Stimulated activated CD8-positive, alpha-beta memory T cell treated with anti-CD3 and anti-CD28 coated beads, Interleukin-7, amount 100 ng/mL, for 4 hours (primary cell): ENCODE results near the gene EFHD1.
"Not testable (repeated sequence)": the region's sequence is repeated elsewhere in the genome, so short reads cannot be mapped to it uniquely, and the experiment has no call there.

Experiments used
- DNase-seq, 2 donors: peaks; one replicate each; pipeline ENCODE4 v3.0.0-alpha.2; 2020; ENCODE audit warnings: low read depth in 2 of 2

Gene EFHD1

DNA sequence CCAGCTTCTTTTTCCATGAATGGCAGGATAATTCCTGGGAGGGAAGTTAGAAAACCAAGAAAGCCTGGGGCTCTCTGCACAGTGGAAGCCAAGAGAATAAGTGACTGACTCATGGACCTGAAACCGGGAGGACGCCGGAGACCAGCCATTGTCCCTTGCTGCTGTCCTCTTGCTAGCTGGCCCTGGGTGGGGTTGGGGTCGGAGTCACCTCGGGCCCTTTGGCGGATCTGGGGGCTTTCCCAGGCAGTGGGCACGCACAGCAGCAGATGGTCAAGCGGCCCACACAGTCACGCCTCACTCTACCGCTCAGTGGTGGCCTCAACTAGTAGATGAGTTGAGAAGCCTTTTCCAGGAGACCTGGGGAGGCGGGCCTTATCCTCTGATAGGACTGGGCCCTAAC is 15.6 kb downstream of the EFHD1 start:
- DNase-seq, result no peak

DNA sequence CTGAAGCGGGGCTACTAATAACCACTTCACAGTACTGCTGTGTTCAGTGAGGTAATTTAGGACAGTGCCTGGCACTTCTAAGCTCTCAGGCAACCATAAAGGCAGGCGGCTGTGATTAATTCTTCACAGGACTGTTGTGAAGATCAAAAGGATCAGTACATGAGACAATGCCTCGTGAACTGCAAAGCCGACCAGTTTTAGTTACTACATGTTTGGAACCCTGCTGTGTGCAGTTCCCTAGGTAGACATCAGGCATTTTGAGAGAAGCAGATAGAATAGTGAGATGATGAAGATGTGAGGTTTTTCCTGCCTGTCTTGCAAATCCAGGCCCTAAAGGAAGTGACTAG is 19.1 kb downstream of the EFHD1 start:
- no peak for DNase-seq

DNA sequence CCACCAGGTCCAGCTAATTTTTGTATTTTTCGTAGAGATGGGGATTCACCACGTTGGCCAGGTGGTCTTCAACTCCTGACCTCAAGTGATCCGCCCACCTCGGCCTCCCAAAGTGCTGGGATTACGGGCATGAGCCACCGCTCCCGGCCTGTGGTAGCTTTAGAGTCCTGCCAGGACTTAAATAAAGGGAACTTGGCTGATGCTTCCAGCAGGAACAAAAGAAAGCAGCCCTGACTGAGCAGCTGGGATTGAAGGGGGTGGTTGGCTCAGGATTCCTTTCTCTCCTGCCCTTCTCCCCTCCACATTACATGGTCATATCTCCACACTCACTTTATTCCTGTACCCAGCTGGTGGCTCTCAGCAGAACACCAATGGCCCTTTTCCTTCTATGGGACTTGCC is 20.0 kb downstream of the EFHD1 start:
- no peak for DNase-seq

DNA sequence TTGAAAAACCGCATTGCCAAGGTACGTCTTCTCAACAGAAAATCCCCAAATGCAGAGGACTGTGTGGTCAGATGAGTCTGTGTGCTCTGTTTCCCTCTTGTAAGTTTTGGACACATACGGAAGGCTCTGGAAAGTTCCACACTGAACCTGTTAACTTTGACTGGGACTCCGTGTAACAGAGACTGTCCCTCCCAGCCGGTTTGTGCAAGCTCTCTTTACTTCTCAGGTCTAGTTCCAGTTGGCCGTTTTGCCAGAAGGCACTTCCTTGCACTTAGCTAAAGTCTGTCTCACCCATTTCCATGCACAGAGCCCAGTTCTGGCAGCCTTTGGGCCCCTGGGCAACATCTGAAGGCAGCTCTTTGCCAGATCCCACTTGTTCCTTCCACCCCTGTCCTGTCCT is 22.0 kb downstream of the EFHD1 start:
- no peak for DNase-seq

DNA sequence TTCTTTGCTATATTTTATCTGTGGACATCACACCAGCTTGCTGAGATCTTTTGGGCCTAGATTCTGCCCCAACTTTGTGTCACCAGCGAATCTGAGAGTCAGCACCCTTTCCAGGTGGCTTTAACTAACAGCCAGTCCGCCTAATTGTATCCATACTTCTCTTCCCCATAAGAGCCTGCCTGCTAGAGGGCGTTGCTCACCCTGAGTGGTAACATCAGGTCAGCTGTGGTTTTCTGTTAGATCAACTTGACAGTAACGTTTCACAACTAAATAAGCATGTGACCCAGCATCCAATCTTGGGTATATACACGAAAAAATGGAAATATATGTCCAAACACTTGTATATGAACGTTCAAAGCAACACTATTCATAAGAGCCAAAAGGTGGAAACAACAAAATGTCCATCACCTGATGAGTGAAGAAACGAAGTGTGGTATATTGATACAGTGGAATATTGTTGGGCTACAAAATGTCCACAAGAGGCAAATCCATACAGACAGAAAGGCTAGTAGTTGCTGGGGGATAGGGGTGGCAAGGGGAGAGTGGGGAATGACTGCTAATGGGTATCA is 24.9 kb downstream of the EFHD1 start:
- no peak for DNase-seq

DNA sequence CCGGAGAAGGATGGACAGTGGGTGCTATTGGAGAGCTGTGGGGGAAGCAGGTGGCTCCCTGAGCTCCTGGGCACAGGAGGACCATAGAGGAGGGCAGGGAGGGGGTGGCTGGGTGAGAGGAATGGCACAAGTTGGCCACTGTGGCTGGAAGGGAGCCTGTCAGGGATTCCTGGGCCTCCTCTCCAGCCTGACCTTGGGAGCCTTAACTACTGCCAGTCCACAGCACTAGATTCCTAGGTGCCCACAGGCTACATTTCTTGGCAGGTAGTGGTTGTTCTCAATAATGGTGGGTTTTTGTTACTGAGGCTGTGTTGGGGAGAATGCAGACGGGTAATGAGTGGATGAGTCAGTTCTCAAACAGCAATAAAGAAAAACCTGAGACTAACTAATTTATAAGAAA is 26.0 kb downstream of the EFHD1 start:
- DNase-seq, result no peak

DNA sequence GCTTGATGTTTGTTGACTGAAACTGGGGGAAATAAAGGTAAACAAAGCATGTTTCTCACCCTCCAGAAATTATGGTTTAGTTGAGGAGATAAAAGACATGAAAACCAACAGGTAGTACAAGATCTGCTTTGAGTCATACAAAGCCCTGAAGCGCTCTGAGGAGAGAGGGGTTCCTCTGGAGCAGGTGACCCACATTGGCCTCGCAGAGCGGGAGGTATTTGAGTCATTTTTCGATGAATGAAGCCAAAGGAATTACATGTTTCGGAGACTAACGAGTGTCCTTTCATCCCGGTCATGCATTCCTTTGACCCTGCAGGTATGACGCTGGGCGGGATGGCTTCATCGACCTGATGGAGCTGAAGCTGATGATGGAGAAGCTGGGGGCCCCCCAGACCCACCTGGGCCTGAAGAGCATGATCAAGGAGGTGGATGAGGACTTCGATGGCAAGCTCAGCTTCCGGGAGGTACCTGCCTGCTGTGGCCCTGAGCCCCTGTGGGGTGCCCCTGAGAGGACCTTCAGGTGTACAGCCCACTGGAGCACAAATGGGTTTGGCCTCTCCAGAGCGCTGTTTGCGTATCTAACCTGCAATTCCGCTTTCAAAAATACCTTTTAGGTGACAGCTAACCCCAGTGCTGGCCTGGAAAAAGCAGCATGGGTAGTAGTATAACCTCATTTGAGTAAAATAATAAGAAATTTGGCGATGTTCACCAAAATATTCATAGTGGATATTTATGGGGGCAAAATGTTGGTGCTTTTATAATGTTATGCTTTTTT is 29.3 kb downstream of the EFHD1 start:
- DNase-seq, result no peak

DNA sequence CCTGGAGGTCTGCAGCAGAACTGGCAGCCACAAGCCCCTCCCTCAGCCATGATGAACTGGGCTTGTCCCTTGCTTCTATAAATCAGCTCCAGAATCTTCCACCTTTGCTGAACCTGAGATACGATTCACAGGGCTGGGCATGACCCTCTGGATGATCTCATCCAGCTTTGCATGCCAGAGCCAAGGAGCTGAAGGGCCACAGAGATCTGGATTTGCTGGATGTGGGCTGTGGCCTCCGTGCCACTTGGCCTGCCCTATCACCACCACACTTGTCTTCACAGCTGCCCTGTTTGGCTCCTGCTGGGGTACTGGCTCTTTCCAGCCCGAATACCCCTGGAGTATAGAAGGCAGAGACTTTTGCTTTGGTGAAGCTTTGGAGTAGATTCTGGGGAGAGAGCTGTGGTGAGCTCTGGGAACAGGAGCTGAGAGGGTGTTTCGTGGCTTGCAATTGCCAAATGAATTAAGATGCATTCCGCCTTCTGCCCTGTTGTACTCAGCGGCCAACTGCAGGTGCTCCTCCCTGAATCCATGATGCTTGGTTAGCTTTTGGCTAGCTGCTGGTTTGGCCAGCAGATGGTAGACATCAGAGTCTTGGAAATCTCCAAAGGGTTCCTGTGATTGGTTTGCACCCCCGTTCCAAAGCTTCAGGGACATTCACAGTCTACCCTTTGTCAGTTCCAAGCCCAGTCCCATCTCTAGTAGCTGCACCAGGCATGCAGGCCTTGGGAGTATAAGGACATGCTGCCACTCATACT is 32.8 kb downstream of the EFHD1 start:
- DNase-seq, result no peak

DNA sequence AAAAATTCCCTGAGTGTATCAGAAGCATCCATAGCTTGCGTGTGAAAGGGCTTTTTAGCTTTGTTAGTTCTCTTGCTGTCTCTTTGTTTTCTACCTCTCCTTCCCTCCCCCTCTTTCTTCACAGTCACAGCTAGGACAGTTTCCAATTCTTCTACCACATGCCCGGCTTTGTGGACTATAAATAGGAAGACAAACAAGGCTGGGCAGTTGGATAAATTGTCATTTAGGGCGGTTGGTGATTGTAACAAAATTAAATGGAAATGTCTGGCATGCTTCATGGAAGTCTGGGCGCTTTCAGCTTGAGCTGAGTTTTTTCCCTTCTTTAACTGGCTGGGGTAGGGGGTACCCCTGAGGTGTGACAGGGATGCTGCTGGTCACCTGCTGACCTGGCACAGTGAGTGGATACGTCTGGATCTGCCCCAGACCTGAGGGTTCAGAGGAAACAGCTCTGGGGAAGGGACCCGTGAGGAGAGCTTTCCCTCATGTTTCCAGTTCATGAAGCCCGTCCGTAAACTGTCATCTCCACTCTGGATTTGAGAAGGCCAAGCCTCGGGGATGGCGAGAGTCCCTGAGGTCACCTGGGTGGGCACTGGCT is 34.7 kb downstream of the EFHD1 start:
- no peak for DNase-seq

DNA sequence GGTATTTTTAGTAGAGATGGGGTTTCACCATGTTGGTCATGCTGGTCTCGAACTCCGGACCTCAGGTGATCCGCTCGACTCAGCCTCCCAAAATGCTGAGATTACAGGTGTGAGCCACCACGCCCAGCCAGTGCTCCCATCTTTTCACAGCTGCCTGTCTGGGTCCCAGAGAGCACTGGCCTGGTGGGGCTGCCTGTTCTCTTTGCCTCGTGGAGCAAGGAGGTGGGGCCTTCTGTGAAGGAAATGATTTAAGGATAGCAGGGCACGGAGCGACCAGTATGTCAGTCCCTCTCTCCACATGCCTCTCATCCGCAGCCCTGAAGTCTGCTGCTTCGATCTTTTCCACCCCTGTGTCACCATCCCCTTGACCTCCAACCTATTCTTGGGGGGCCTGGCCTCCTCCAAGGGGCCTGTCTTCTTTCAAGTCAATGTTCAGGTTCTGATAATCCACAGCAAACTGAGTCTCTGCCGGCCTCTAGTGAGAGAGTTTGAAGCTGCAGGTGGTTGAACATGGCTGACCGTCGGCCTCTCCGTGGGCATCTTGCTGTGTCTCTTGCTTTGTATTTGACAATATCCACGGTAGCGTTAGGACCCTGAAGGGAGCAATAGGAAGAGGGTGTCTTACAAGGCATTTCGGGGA is 35.5 kb downstream of the EFHD1 start:
- no peak for DNase-seq

DNA sequence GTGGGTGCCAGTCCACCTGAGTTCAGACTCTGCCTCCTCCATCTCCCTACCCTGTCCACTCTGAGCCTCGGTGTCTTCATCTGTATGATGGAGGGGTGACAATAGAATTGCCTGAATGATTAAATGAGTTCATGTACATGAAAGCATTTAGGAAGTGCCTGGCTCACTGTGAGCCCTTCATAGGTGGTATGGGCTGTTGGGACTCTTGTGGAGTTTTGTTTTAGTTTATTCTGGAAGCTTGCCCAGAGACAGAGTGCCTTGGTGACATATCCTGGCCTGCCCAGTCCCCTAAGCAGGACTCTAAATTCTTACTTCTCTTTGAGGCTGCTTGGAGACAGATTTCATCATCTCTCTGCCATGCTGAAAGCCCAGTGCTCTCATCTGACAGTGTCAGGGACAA is 39.2 kb downstream of the EFHD1 start:
- DNase-seq, result no peak

DNA sequence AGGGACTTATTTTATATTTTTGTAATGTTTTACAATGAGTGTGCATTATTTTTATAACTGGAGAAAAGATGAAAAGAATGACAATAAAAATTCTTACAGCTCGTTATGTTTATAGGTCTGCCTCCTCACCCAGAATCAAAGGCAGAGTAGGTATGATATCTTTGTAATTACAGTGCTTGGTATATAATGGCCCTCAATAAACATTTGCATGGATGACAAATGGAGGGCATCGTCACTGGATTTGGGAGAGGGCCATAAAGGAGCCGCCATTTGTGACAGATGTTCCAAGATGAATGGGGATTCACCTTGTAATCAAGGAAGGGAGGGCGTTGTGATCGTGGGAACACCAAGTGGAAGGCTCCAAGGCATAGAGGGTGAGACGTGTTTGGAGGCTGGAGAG is 41.1 kb downstream of the EFHD1 start:
- DNase-seq, result no peak

DNA sequence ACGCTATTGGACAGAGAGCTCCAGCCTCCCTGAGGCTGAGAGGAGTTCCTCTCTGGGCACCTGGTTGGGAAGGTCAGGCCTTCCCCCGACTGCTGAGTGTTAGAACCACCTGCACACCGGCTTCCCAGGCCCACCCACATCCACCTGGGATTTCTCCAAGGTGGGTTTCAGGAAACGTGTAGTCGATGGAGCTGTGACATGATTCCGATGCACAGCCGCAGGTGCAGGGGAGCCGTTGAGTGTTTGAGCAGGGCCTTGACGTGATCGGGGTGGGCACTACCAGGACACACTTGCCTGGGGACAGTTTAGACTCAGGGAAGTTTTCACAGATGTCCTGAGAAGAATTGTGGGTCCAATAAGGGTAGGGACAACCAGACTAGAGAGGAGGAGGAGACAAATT is 42.0 kb downstream of the EFHD1 start:
- no peak for DNase-seq

DNA sequence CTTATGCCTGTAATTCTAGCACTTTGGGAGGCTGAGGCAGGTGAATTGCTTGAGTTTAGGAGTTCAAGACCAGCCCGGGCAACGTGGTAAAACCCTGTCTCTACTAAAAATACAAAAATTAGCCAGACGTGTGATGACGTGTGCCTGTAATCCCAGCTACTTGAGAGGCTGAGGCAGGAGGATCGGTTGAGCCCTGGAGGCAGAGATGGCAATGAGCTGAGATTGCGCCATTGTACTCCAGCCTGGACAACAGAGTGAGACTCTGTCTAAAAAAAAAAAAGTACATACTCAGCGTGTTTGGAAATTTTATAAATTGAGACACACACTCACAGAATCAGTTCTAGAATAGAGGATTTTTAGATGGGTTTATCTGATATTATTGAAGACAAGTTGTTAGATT is 46.6 kb downstream of the EFHD1 start:
- no peak for DNase-seq

DNA sequence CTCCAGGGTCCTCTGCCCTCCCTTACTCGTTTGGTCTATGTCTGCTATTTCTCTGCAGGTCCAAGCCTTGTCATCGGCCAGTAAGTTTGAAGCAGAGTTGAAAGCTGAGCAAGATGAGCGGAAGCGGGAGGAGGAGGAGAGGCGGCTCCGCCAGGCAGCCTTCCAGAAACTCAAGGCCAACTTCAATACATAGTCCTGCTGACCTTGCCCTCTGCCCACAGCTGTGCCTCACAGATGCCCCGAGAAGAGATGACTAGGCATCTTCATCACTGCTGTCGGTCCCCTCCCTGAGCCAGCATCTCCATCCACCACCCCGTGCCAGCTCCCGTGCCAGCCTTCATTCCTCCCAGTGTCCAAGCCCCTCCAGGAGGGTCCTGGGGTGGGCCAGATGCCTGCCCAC is 48.1 kb downstream of the EFHD1 start:
- DNase-seq, result no peak

DNA sequence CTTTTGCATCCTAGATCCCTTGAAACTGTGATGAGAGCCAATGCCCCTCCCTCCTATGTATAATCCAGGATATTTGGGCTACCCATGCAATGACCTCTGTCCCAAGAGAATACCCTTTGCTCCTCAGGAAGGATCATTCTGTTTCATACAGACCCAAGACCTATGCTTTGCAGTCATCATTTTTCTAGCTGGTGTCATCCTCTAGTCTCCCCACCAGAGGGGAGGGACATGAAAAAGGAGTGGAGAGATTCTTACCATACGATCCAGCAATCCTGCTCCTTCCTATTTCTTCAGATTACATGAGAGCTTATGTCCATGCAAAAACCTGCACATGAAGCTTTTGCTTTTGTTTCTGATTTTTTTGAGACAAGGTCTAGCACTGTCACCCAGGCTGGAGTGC is 50.0 kb downstream of the EFHD1 start:
- no peak for DNase-seq

DNA sequence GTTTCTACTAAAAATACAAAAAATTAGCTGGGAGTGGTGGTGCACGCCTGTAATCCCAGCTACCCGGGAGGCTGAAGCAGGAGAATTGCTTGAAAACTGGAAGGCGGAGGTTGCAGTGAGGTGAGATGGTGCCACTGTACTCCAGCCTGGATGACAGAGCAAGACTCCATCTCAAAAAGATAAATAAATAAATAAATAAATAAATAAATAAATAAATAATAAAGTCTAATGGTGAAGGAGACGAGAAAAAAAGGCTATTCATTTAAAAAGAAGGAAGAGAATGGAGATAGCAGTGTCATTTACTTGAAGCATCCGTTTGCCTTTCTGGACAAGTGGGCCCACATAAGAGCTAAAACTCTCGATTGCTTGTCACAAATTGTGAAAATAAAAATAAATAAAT is 52.0 kb downstream of the EFHD1 start:
- DNase-seq, result not testable (repeated sequence)

DNA sequence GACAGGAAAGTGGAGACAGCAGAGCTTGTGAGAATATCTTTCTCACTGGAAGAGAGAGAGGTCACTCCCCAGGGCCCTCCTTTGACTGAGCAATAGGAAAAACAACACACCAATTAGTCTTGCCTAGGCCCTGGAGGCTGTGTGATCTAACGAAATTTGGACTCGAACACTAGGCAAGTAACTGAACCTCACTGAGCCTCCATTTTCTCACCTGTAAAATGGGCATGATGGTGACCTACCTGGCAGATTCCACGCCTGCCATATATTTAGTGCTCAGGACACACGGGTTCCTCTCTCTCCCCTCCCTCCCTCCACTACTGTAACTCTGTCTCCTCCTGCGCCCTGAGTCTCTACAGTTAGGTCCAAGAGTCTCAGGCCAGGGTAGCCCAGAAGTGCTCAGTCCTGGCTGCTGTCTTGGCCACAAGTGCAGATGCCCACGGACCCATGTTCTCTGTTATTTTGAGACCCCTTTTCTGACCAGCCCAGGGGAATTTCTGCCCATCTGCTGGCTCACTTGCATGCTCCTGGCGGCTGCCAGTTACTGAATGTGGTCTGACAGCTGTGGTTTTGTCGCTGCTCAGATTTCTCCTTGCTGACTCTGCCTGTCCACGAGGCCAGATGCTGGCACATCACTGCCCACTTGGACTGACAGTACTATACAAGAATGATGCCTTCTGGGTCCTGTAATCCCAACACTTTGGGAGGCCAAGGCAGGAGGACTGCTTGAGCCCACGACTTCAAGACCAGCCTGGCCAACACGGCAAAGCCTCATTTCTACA is 54.2 kb downstream of the EFHD1 start:
- no peak for DNase-seq

DNA sequence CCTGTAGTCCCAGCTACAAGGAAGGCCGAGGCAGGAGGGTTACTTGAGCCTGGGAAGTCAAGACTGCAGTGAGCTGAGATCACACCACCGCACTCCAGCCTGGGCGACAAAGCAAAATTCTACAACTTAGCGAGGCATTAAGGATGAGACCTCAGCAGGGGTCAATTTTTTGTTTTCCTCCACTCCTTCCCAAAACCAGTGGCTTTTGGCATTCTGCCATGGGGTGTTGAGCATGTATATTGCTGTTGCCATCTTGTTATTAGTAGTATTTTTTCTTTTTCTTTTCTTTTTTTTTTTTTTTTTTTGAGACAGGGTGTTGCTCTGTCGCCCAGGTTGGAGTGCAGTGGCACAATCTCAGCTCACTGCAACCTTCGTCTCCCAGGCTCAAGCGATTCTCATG is 54.8 kb downstream of the EFHD1 start:
- DNase-seq, result no peak

DNA sequence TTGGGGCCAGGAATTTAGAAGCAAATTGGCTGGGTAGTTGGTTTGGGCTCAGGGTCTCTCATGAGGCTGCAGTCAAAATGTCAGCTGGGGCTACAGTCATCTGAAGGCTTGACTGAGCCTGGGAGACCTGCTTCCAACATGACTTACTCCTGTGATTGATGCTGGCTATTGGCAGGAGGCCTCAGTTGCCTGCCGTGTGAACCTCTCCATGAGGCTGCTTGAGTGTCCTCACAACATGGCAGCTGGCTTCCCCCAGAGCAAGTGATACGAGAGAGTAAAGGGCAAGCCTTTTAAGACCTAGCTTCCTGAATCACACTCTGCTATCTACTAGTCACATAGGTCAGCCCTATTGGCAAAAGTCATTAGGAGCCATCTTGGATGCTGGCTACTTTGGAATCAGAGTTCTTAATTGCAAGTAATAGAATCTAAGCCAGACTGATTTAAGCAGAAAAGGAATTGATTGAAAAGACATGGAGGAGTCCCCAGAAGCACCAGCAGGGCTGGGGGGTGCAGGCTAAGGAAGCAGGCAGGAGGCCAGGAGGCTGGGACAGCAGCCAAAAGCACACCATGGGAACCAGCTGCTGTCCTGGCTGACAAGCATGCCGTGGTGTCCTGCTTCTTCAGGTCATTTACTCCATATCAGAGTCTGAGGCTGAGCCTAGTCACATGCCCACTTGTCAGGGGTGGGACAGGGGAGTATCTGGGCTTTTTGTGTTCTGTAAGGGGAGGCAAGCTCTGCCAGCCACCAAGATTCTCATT is 55.9 kb downstream of the EFHD1 start:
- DNase-seq, result no peak

DNA sequence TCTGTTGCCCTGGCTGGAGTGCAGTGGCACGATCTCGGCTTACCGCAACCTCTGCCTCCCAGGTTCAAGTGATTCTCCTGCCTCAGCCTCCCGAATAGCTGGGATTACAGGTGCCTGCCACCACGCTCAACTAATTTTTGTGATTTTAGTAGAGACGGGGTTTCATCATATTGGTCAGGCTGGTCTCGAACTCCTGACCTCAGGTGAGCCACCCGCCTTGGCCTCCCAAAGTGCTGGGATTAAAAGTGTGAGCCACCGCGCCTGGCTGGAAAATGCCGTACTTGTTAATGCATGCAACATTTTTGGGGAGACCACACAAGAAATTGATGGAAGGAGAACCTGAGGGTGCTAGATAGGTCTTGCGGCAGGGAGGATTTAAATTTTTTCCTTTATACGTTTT is 57.7 kb downstream of the EFHD1 start:
- DNase-seq, result not testable (repeated sequence)
